ENCODE measurements around the gene KLHL41. TPM values are rescaled to one million over a fixed set of nuclear protein-coding genes. Genes with fewer than 3 reads are reported as not detected.

The KLHL41 gene
- total RNA-seq, 1 experiment from 2014 or later: 0.15 TPM

- TF ChIP-seq REST (IDR thresholded peaks at IDR 0.05; ENCODE audit: low read depth): no peak
- TF ChIP-seq EGR1 (IDR thresholded peaks at IDR 0.05; ENCODE audit: low read depth): no peak
- TF ChIP-seq RAD21 (IDR thresholded peaks at IDR 0.05; ENCODE audit: low read depth): no peak
- TF ChIP-seq MAX (IDR thresholded peaks at IDR 0.05): no peak
- TF ChIP-seq FOSL1 (IDR thresholded peaks at IDR 0.05; ENCODE audit: low read depth): no peak
- TF ChIP-seq TCF7L2 (IDR thresholded peaks at IDR 0.05; ENCODE audit: borderline replicate concordance, extremely low read depth, insufficient read depth, insufficient read length): no peak
- no peak for TF ChIP-seq ELF1 (IDR thresholded peaks at IDR 0.05; ENCODE audit: borderline replicate concordance, low read depth)
Observed at GRCh38 chr2:169504651-169505050, 4.9 kb upstream of the KLHL41 start (continued).

GRCh38 chr2:169507698-169508097, 1.8 kb upstream of the KLHL41 start:
- no peak overlapping the region for H3K9ac ChIP-seq (ENCODE audit: low read length)
- no peaks in the 10 kb centered on the region for H4K20me1 ChIP-seq (ENCODE audit: insufficient read depth)
- no peaks in the 10 kb centered on the region for H3K9me3 ChIP-seq (ENCODE audit: control insufficient read depth in 1 of 2, insufficient read depth in 1 of 2, low read depth in 1 of 2, low read length in 2 of 2)
- intact Hi-C loops (cut with micrococcal nuclease): no loop called here
- H3K4me1 ChIP-seq (ENCODE audit: control insufficient read depth in 1 of 2, insufficient read depth in 2 of 2, low read length in 2 of 2): peaks cover 10 to 37% of the 10 kb centered on the region in 2 experiments
- CTCF ChIA-PET: interaction anchor here (0.7 kb wide), 1 partner anchor 14 kb away, joined by 5 read pairs; no protein-coding TSS in a partner anchor
- H3K79me2 ChIP-seq (ENCODE audit: insufficient read depth, low read length): no peaks in the 10 kb centered on the region
- H3K27me3 ChIP-seq (ENCODE audit: insufficient read depth, low read length): no peaks in the 10 kb centered on the region
- peak; percentile 31; the same call in 1 of the 2 replicates for TF ChIP-seq SP1 (IDR thresholded peaks at IDR 0.05; ENCODE audit: low read depth)
- peak; percentile 57 for TF ChIP-seq JUND (IDR thresholded peaks at IDR 0.05)
- TF ChIP-seq FOSL1 (IDR thresholded peaks at IDR 0.05; ENCODE audit: low read depth): peak; percentile 73
- TF ChIP-seq ZFX (IDR thresholded peaks at IDR 0.05): no peak
- TF ChIP-seq CEBPB (IDR thresholded peaks at IDR 0.05; ENCODE audit: low read depth): no peak; the same call in 1 of the 2 replicates
- no peak for TF ChIP-seq SIN3A (IDR thresholded peaks at IDR 0.05; ENCODE audit: low read depth)
- 0 out of 2 replicates have a peak, but pooled peaks have one; percentile 21 for TF ChIP-seq ELF1 (IDR thresholded peaks at IDR 0.05; ENCODE audit: borderline replicate concordance, low read depth)
- TF ChIP-seq ATF3 (IDR thresholded peaks at IDR 0.05): no peak
- peak; percentile 24; the same call in 1 of the 2 replicates for TF ChIP-seq SRF (IDR thresholded peaks at IDR 0.05; ENCODE audit: low read depth)
- TF ChIP-seq POLR2AphosphoS5 (IDR thresholded peaks at IDR 0.05; ENCODE audit: low read depth, low read length): no peak
- no peaks in the 10 kb centered on the region for H3K36me3 ChIP-seq (ENCODE audit: control insufficient read depth in 1 of 2, insufficient read depth in 2 of 2, low read length in 2 of 2)
- H2AFZ ChIP-seq (ENCODE audit: low read depth, low read length, poor library complexity, severe bottlenecking): no peak overlapping the region
- peak overlapping the region; percentile 20; the same call in 1 of the 2 replicates for H3K4me2 ChIP-seq (ENCODE audit: low read length)
- BruUV-seq (replicated peaks): no TSS peak
- DNase-seq (ENCODE audit: low read depth, low spot score) (no peak), ATAC-seq (no peak)
- no peaks in the 10 kb centered on the region for H3K9me2 ChIP-seq (ENCODE audit: insufficient read depth)
- POLR2A ChIA-PET: no interaction called here
- no peak overlapping the region for H3K4me3 ChIP-seq (replicated peaks in 1 of 2; ENCODE audit: low read depth in 1 of 2, low read length in 2 of 2)
- H3K27ac ChIP-seq (ENCODE audit: low read depth, low read length): no peak overlapping the region
- RAD21 ChIA-PET (ENCODE audit: low non-redundant PET in 1 of 2, low total read pairs in 2 of 2, uncharacterized antibody in 2 of 2, unreplicated experiment in 2 of 2): no interaction called here

Measured in HCT116 (cell line).